IPS-15b (cell line): ENCODE measurements around the gene LRP1B.

Experiments
- H3K27me3 ChIP-seq: one replicate; pipeline ENCODE4 v1.6.1; 2013; ENCODE audit warnings: low read length; ENCODE audit not compliant: control insufficient read depth, insufficient read depth
- H3K36me3 ChIP-seq: one replicate; pipeline ENCODE4 v1.6.1; 2013; ENCODE audit warnings: low read length; ENCODE audit not compliant: control insufficient read depth, insufficient read depth
- H3K4me1 ChIP-seq: one replicate; pipeline ENCODE4 v1.6.1; 2013; ENCODE audit warnings: mild to moderate bottlenecking, low read length; ENCODE audit not compliant: control insufficient read depth, insufficient read depth
- H3K4me3 ChIP-seq: one replicate; pipeline ENCODE4 v1.5.1; 2013; ENCODE audit warnings: low read depth, low read length
- H3K9ac ChIP-seq: one replicate; pipeline ENCODE4 v1.6.1; 2013; ENCODE audit warnings: low read depth, mild to moderate bottlenecking, low read length
- H3K9me3 ChIP-seq: one replicate; pipeline ENCODE4 v1.6.1; 2013; ENCODE audit warnings: mild to moderate bottlenecking, low read length; ENCODE audit not compliant: control insufficient read depth, insufficient read depth

The LRP1B gene

GRCh38 chr2:141557329-141558095 is 573.3 kb downstream of the LRP1B start:
- no peaks in the 10 kb centered on the region for H3K9me3 ChIP-seq
- H3K4me1 ChIP-seq = peaks cover 3% of the 10 kb centered on the region
- no peak overlapping the region for H3K9ac ChIP-seq
- no peaks in the 10 kb centered on the region for H3K36me3 ChIP-seq
- H3K4me3 ChIP-seq = no peak overlapping the region
- H3K27me3 ChIP-seq = no peaks in the 10 kb centered on the region

GRCh38 chr2:141555876-141556470 is 574.8 kb downstream of the LRP1B start:
- Histone ChIP-seq H3K27me3 (no peaks in the 10 kb centered on the region), H3K9ac (no peak overlapping the region), H3K9me3 (no peaks in the 10 kb centered on the region), H3K4me3 (no peak overlapping the region), H3K36me3 (no peaks in the 10 kb centered on the region), H3K4me1 (peaks cover 3% of the 10 kb centered on the region)

- Histone ChIP-seq H3K4me3 (no peak overlapping the region), H3K4me1 (peaks cover 3% of the 10 kb centered on the region), H3K9me3 (no peaks in the 10 kb centered on the region), H3K9ac (no peak overlapping the region), H3K27me3 (no peaks in the 10 kb centered on the region), H3K36me3 (no peaks in the 10 kb centered on the region)
Measured at GRCh38 chr2:141554810-141555209, 576.0 kb downstream of the LRP1B start.

- Histone ChIP-seq H3K27me3 (no peaks in the 10 kb centered on the region), H3K4me3 (no peak overlapping the region), H3K36me3 (no peaks in the 10 kb centered on the region), H3K4me1 (no peaks in the 10 kb centered on the region), H3K9ac (no peak overlapping the region), H3K9me3 (no peaks in the 10 kb centered on the region)
Measured at GRCh38 chr2:141534666-141535362, 596.0 kb downstream of the LRP1B start.

- H3K36me3 ChIP-seq = no peaks in the 10 kb centered on the region
- H3K4me3 ChIP-seq = no peak overlapping the region
- no peak overlapping the region for H3K9ac ChIP-seq
- H3K4me1 ChIP-seq = no peaks in the 10 kb centered on the region
- H3K27me3 ChIP-seq = no peaks in the 10 kb centered on the region
- H3K9me3 ChIP-seq = no peaks in the 10 kb centered on the region
Measured at GRCh38 chr2:141529659-141530058, 601.2 kb downstream of the LRP1B start.

GRCh38 chr2:141528990-141529389 is 601.8 kb downstream of the LRP1B start:
- no peaks in the 10 kb centered on the region for H3K9me3 ChIP-seq
- H3K36me3 ChIP-seq = no peaks in the 10 kb centered on the region
- no peaks in the 10 kb centered on the region for H3K27me3 ChIP-seq
- H3K4me3 ChIP-seq = no peak overlapping the region
- no peak overlapping the region for H3K9ac ChIP-seq
- H3K4me1 ChIP-seq = no peaks in the 10 kb centered on the region

GRCh38 chr2:141526760-141527159 is 604.1 kb downstream of the LRP1B start:
- Histone ChIP-seq H3K27me3 (no peaks in the 10 kb centered on the region), H3K9ac (no peak overlapping the region), H3K4me3 (no peak overlapping the region), H3K36me3 (no peaks in the 10 kb centered on the region), H3K4me1 (no peaks in the 10 kb centered on the region), H3K9me3 (no peaks in the 10 kb centered on the region)

- H3K27me3 ChIP-seq = no peaks in the 10 kb centered on the region
- H3K4me1 ChIP-seq = no peaks in the 10 kb centered on the region
- H3K9me3 ChIP-seq = no peaks in the 10 kb centered on the region
- H3K4me3 ChIP-seq = no peak overlapping the region
- H3K9ac ChIP-seq = no peak overlapping the region
- no peaks in the 10 kb centered on the region for H3K36me3 ChIP-seq
Measured at GRCh38 chr2:141524777-141525176, 606.0 kb downstream of the LRP1B start.

- no peaks in the 10 kb centered on the region for H3K36me3 ChIP-seq
- H3K9me3 ChIP-seq = no peaks in the 10 kb centered on the region
- no peaks in the 10 kb centered on the region for H3K4me1 ChIP-seq
- no peaks in the 10 kb centered on the region for H3K27me3 ChIP-seq
- H3K4me3 ChIP-seq = no peak overlapping the region
- H3K9ac ChIP-seq = no peak overlapping the region
Measured at GRCh38 chr2:141523199-141523598, 607.6 kb downstream of the LRP1B start.

GRCh38 chr2:141522702-141523101 is 608.1 kb downstream of the LRP1B start:
- no peaks in the 10 kb centered on the region for H3K27me3 ChIP-seq
- no peak overlapping the region for H3K4me3 ChIP-seq

GRCh38 chr2:141522048-141522447 is 608.8 kb downstream of the LRP1B start:
- Histone ChIP-seq H3K4me3 (no peak overlapping the region), H3K9me3 (no peaks in the 10 kb centered on the region)

More at GRCh38 chr2:141522702-141523101, 608.1 kb downstream of the LRP1B start:
- Histone ChIP-seq H3K4me1 (no peaks in the 10 kb centered on the region), H3K9me3 (no peaks in the 10 kb centered on the region), H3K36me3 (no peaks in the 10 kb centered on the region), H3K9ac (no peak overlapping the region)

GRCh38 chr2:141519906-141520305 is 610.9 kb downstream of the LRP1B start:
- no peaks in the 10 kb centered on the region for H3K4me1 ChIP-seq
- no peak overlapping the region for H3K9ac ChIP-seq
- no peaks in the 10 kb centered on the region for H3K27me3 ChIP-seq
- no peak overlapping the region for H3K4me3 ChIP-seq
- H3K9me3 ChIP-seq = no peaks in the 10 kb centered on the region
- no peaks in the 10 kb centered on the region for H3K36me3 ChIP-seq

More at GRCh38 chr2:141522048-141522447, 608.8 kb downstream of the LRP1B start:
- Histone ChIP-seq H3K36me3 (no peaks in the 10 kb centered on the region), H3K27me3 (no peaks in the 10 kb centered on the region), H3K9ac (no peak overlapping the region), H3K4me1 (no peaks in the 10 kb centered on the region)
